ENCODE data around the gene SNAP25.

- TF ChIP-seq EP300 (IDR thresholded peaks at IDR 0.05) (no peak), CTCF (IDR thresholded peaks at IDR 0.05) (no peak)
These were observed 22.0 kb downstream of the SNAP25 start for GRCh38 chr20:10240655-10241054.
